Fibroblast of villous mesenchyme (primary cell): ENCODE results near the gene AVPR2. TPM values are rescaled to one million over a fixed set of nuclear protein-coding genes. Genes with fewer than 3 reads are reported as not detected.

Experiments used
- DNase-seq: peaks from one replicate; pipeline ENCODE4 v3.0.0-alpha.2; 2010; ENCODE audit warnings: low read depth
- H3K4me3 ChIP-seq: 2 replicates; pipeline ENCODE4 v1.5.1; 2011; ENCODE audit warnings: low read depth, mild to moderate bottlenecking, low read length
- total RNA-seq: library from RNA; depleted of rRNA; stranded (reverse); fragments of >200 nt; gene quantifications from 2 replicates; pipeline ENCODE4 v1.2.3, GENCODE V29; 2012
- TF ChIP-seq, protein P1 (sequence below): IDR thresholded peaks from 2 replicates; pipeline ENCODE4 v1.5.1; 2012; ENCODE audit warnings: low read depth, mild to moderate bottlenecking, low read length; ENCODE audit not compliant: insufficient read depth

Gene AVPR2
- total RNA-seq, 1 donor: not detected

DNA sequence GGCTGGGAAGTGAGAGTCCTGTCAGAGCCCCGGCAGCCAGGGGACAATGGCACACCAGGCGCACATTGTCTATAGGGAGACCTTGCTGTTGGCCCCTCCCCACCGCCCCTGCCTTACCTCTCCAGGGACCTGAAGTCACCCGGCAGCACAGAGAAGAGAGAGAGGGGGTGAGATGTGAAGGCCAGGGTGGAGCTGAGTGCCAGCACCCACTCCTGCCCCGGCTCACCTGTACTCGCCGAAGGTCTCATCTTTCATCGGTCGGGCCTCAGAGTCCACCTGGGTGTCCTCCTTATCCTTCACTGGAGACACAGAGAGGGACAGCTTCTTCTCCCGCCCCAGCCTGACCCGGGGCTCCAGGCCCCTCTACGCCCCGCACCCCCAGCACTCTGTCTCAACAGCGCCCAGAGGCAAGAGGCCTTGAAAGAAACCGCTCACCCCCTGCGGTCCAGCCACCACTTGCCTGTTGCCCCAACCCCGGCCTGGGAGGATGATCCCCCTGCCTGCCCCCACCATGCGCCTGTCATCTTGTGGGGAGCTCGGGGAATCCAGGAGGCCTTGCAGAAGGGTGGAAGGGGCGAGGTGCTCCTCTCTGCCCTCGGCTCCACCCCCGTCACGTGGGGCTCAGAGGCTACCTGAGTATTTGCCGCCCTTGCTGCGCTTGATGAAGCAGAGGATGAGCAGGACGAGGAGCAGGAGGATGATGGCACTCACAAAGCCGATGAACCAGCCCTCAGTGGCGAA is 41.1 kb upstream of the AVPR2 start:
- DNase-seq: no peak
- TF ChIP-seq, protein P1, sequence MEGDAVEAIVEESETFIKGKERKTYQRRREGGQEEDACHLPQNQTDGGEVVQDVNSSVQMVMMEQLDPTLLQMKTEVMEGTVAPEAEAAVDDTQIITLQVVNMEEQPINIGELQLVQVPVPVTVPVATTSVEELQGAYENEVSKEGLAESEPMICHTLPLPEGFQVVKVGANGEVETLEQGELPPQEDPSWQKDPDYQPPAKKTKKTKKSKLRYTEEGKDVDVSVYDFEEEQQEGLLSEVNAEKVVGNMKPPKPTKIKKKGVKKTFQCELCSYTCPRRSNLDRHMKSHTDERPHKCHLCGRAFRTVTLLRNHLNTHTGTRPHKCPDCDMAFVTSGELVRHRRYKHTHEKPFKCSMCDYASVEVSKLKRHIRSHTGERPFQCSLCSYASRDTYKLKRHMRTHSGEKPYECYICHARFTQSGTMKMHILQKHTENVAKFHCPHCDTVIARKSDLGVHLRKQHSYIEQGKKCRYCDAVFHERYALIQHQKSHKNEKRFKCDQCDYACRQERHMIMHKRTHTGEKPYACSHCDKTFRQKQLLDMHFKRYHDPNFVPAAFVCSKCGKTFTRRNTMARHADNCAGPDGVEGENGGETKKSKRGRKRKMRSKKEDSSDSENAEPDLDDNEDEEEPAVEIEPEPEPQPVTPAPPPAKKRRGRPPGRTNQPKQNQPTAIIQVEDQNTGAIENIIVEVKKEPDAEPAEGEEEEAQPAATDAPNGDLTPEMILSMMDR: no peak
- H3K4me3 ChIP-seq: no peak overlapping the region

DNA sequence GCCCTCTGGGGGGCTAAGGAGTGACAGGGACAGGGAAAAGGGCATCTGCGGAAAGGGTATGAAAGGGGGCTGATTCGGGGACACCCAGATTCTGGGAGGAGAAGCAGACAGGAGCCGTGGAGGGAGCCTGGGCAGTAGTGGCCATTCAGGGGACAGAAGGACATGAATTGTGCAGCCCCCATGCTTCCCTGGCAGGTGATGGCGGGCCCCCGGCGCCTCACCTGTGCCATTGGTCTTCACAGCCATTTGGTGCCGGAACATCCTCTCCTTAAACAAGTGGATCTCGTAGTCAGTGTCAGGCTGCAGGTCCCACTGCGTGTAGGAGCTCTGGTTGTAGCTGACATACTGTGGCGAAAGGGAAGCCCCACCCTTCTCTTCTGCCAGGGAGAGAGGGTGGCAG is 40.4 kb upstream of the AVPR2 start:
- no peak for DNase-seq
- H3K4me3 ChIP-seq: no peak overlapping the region
- TF ChIP-seq, protein P1: no peak

DNA sequence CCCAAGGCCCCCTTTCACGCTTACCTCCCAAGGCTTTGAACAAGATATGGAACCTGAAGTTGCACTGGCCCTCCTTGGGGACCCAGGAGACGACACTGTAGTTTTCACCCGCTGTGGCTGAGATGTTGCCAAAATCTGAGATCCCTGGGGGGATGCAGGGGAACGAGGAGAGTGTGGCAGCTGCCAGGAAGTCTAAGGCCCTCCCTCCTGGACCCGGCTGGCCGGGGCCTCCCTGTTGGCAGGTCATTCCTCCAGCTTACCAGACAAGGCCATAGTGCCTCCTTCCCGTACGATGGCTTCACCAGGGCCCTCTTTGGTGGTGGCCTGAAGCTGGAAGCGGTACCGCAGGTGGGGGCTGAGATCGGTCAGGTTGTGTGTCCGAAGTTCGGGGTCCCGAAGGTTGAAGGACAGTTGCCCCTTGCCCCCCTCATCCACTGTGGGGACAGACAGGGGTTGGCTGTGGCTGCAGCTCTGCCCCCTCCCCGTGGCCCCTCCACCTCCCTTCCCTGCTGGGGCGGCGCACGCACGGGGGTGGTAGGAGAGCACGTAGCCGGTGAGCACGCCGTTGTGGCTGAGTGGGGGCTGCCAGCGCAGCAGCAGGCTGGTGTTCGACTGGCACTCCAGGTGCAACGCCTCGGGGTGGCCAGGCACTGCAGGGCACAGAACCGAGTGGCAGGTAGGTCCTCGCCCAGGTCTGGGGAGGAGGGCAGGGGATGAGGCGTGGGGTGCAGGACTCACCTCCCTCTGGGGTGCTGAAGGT is 39.7 kb upstream of the AVPR2 start:
- no peak overlapping the region for H3K4me3 ChIP-seq
- TF ChIP-seq, protein P1: no peak
- DNase-seq: no peak

DNA sequence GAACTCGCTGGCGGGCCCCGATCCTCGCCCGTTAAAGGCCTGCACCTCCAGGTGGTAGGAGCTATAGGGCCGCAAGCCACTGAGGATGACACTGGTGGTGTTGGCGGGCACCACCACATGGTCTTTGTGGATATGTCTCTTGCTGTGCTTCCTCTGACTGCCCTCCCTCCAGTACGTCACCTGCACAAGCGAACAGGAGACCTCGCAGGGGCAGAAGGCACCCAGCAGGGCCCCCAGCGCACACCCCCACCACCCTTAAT is 39.2 kb upstream of the AVPR2 start:
- no peak overlapping the region for H3K4me3 ChIP-seq
- TF ChIP-seq, protein P1: no peak
- DNase-seq: no peak

DNA sequence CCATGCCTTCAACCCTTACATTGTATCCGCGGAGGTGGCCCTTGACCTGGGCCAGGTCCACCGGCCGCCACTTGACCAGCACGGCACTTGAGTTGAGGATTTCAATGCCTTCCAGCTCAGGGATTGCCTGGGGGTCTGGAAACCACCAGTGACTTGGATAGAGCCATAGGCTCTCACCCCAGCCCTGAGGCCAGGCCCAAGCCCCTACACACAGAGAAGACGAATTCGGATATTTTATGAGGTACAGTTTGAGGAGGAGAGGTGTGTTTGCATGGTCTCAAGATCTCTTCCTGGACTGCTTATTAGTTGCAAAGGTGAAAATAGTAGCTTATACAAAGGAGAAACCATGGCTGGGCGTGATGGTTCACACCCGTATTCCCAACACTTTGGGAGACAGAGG is 38.8 kb upstream of the AVPR2 start:
- TF ChIP-seq, protein P1: no peak
- DNase-seq: no peak
- no peak overlapping the region for H3K4me3 ChIP-seq

DNA sequence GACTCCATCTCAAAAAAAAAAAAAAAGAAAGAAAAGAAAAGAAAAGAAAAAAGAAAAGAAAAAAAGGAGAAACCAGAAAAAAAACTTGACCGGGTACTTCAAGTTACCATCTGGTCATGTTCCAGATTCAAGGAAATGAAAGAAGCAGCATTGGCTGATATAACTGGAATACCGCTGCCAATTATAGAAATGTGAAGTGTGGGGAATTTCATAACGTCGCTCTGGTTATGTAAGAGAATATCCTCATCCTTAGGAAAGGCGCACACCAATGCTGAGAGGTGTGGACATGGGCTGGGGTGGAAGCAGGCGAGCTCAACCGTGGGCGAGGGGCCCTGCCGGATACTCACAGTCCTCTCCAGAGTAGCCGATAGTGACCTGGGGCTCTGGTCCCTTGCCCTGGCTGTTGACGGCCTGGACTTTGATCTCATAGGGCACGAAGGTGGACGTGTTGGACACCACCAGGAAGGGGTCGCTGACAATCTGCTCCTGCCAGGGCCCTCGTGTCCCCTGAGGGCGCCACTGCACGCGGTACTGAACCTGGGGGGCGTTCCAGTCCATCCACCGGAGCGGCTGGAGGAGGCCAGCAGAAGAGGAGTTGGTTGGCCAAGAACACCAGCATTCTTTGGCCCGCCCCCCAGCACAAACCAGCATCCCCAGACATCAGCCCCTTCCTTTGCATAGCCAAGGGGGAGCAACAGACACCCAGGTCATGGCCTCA is 38.0 kb upstream of the AVPR2 start:
- no peak overlapping the region for H3K4me3 ChIP-seq
- DNase-seq: no peak
- TF ChIP-seq, protein P1: no peak
